SK-N-SH treated with all-trans-retinoic acid at 6 μM for 48 hours (cell line): ENCODE results near the gene CCDC17.

Source experiments
- ATAC-seq: fragments of 200-7000 bp; cut with Tn5 transposase; 3 replicates; pipeline ENCODE4 v1.9.1; 2020; ENCODE audit warnings: mild to moderate bottlenecking, moderate library complexity
- ARNTL ChIP-seq: fragments of 450-650 bp; formaldehyde crosslinking; IDR thresholded peaks from 2 replicates; pipeline ENCODE4 v1.5.0; 2020; ENCODE audit warnings: low read depth, mild to moderate bottlenecking, moderate library complexity, borderline replicate concordance
- CSDC2 ChIP-seq: fragments of 250-450 bp; sonication (Bioruptor Pico); IDR thresholded peaks from 2 replicates; pipeline ENCODE4 v1.5.0; 2020; ENCODE audit warnings: mild to moderate bottlenecking, moderate library complexity
- ESRRG ChIP-seq: fragments of 250-450 bp; sonication (Bioruptor Pico); IDR thresholded peaks from 2 replicates; pipeline ENCODE4 v1.6.1; 2021; ENCODE audit warnings: mild to moderate bottlenecking
- GLIS3 ChIP-seq: fragments of 250-450 bp; sonication (Bioruptor Pico); IDR thresholded peaks from 2 replicates; pipeline ENCODE4 v1.5.0; 2020; ENCODE audit warnings: mild to moderate bottlenecking, moderate library complexity
- ISL1 ChIP-seq: fragments of 250-450 bp; sonication (Bioruptor Pico); IDR thresholded peaks from 2 replicates; pipeline ENCODE4 v2.1.2; 2022; ENCODE audit warnings: mild to moderate bottlenecking, moderate library complexity
- OSR1 ChIP-seq: fragments of 250-450 bp; sonication (Bioruptor Pico); IDR thresholded peaks from 2 replicates; pipeline ENCODE4 v1.8.0; 2022; ENCODE audit warnings: moderate library complexity, mild to moderate bottlenecking, inconsistent platforms
- PPARA ChIP-seq: fragments of 250-450 bp; sonication (Bioruptor Pico); IDR thresholded peaks from 2 replicates; pipeline ENCODE4 v1.5.0; 2020; ENCODE audit warnings: mild to moderate bottlenecking, borderline replicate concordance
- RARB ChIP-seq: fragments of 250-450 bp; sonication (Bioruptor Pico); IDR thresholded peaks from 2 replicates; pipeline ENCODE4 v1.8.0; 2021; ENCODE audit warnings: mild to moderate bottlenecking, moderate library complexity
- SNAI2 ChIP-seq: fragments of 250-450 bp; sonication (Bioruptor Pico); IDR thresholded peaks from 2 replicates; pipeline ENCODE4 v1.5.0; 2020; ENCODE audit warnings: mild to moderate bottlenecking, moderate library complexity
- TCF4 ChIP-seq: fragments of 250-450 bp; sonication (Bioruptor Pico); IDR thresholded peaks from 2 replicates; pipeline ENCODE4 v1.8.0; 2021; ENCODE audit warnings: mild to moderate bottlenecking, moderate library complexity, borderline replicate concordance
- TOX ChIP-seq: fragments of 250-450 bp; sonication (Bioruptor Pico); IDR thresholded peaks from 2 replicates; pipeline ENCODE4 v1.8.0; 2021; ENCODE audit warnings: mild to moderate bottlenecking, moderate library complexity, borderline replicate concordance
- ZC3H10 ChIP-seq: fragments of 250-450 bp; sonication (Bioruptor Pico); IDR thresholded peaks from 2 replicates; pipeline ENCODE4 v1.5.1; 2021; ENCODE audit warnings: mild to moderate bottlenecking, moderate library complexity
- ZFP3 ChIP-seq: fragments of 250-450 bp; sonication (Bioruptor Pico); IDR thresholded peaks from 2 replicates; pipeline ENCODE4 v1.5.0; 2020; ENCODE audit warnings: mild to moderate bottlenecking, moderate library complexity
- ZFP30 ChIP-seq: fragments of 450-650 bp; formaldehyde crosslinking; IDR thresholded peaks from 2 replicates; pipeline ENCODE4 v1.5.0; 2022; ENCODE audit warnings: mild to moderate bottlenecking, moderate library complexity
- ZNF565 ChIP-seq: fragments of 450-650 bp; formaldehyde crosslinking; conservative IDR thresholded peaks from 2 replicates; pipeline ENCODE4 v1.5.0; 2020; ENCODE audit warnings: low read depth, mild to moderate bottlenecking, moderate library complexity
- ZNF70 ChIP-seq: fragments of 450-650 bp; formaldehyde crosslinking; IDR thresholded peaks from 2 replicates; pipeline ENCODE4 v1.5.0; 2020; ENCODE audit warnings: mild to moderate bottlenecking, moderate library complexity
- ZNF8 ChIP-seq: fragments of 450-650 bp; formaldehyde crosslinking; IDR thresholded peaks from 2 replicates; pipeline ENCODE4 v1.5.0; 2020; ENCODE audit warnings: mild to moderate bottlenecking, moderate library complexity
- TF ChIP-seq, protein P1 (sequence below): fragments of 250-450 bp; sonication (Bioruptor Pico); IDR thresholded peaks from 2 replicates; pipeline ENCODE4 v1.5.1; 2021; ENCODE audit warnings: mild to moderate bottlenecking, moderate library complexity
- TF ChIP-seq, protein P2 (sequence below): fragments of 250-450 bp; sonication (Bioruptor Pico); IDR thresholded peaks from 2 replicates; pipeline ENCODE4 v1.8.0; 2021; ENCODE audit warnings: low read depth, mild to moderate bottlenecking, moderate library complexity, borderline replicate concordance
- TF ChIP-seq, protein P3 (sequence below): fragments of 250-450 bp; sonication (Bioruptor Pico); IDR thresholded peaks from 2 replicates; pipeline ENCODE4 v1.8.0; 2020; ENCODE audit warnings: mild to moderate bottlenecking, moderate library complexity, borderline replicate concordance
- TF ChIP-seq, protein P4 (sequence below): fragments of 250-450 bp; sonication (Bioruptor Pico); IDR thresholded peaks from 2 replicates; pipeline ENCODE4 v1.5.1; 2020; ENCODE audit warnings: low read depth, mild to moderate bottlenecking, moderate library complexity
- TF ChIP-seq, protein P5 (sequence below): fragments of 250-450 bp; sonication (Bioruptor Pico); IDR thresholded peaks from 2 replicates; pipeline ENCODE4 v1.5.0; 2020; ENCODE audit warnings: mild to moderate bottlenecking, moderate library complexity

CCDC17 gene

DNA sequence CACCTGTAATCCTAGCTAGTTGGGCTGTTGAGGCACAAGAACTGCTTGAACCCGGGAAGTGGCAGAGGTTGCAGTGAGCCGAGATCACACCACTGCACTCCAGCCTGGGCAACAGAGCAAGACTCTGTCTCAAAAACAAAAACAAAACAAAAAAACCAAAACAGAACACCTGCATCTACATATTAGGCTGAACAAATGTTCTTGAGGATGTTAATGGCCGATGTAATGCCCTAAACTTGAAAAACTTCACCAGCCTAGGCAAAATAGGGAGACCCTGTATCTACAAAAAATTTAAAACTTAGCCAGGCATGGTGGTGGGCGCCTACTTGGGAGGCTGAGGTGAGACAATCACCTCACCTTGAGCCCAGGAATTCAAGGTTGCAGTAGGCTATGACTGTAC is 44.7 kb upstream of the CCDC17 start:
- TF ChIP-seq ZC3H10 (CRISPR knock-in tag) (no peak), GLIS3 (no peak), ZNF8 (CRISPR knock-in tag) (no peak), ZFP30 (no peak), TOX (CRISPR knock-in tag) (no peak), ZNF70 (CRISPR knock-in tag) (no peak), PPARA (CRISPR knock-in tag) (no peak)
- ATAC-seq = no peak

DNA sequence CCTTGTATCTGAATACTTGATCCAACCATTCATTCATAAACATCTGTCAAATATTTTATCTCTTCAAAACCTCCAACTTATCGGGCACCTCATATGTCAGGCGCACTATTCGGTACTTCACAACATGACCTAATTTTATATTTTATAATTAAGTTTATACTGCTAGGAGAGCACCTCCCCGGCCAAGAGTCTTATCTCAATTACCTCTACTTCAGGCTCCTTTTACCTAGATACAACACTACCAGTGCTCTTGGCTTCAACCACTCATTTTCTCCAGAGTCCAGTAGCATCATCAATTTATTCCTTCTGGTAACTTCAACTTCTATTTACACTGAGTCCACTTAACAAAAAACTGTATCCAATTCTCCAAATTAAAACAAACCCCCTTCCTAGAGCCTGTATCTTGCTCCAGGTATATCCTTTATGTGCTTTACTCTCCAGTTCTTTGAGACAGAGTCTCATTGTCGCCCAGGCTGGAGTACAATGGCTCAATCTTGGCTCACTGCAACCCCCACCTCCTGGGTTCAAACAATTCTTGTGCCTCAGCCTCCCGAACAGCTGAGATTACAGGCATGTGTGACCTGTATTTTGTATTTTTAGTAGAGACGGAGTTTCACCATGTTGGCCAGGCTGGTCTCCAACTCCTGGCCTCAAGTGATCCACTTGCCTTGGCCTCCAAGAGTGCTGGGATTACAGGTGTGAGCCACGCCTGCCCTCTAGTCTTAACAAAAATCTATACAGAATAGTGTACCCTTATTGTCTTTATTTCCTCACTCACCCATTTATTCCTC is 43.7 kb upstream of the CCDC17 start:
- no peak for ATAC-seq
- no peak for TF ChIP-seq OSR1 (CRISPR knock-in tag)
- no peak for TF ChIP-seq ZNF8 (CRISPR knock-in tag)
- TF ChIP-seq ZFP30 = no peak
- TF ChIP-seq, protein P1, sequence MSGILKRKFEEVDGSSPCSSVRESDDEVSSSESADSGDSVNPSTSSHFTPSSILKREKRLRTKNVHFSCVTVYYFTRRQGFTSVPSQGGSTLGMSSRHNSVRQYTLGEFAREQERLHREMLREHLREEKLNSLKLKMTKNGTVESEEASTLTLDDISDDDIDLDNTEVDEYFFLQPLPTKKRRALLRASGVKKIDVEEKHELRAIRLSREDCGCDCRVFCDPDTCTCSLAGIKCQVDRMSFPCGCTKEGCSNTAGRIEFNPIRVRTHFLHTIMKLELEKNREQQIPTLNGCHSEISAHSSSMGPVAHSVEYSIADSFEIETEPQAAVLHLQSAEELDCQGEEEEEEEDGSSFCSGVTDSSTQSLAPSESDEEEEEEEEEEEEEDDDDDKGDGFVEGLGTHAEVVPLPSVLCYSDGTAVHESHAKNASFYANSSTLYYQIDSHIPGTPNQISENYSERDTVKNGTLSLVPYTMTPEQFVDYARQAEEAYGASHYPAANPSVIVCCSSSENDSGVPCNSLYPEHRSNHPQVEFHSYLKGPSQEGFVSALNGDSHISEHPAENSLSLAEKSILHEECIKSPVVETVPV (CRISPR knock-in tag) = no peak
- TF ChIP-seq ZNF565 (CRISPR knock-in tag) = no peak
- TF ChIP-seq TCF4 (CRISPR knock-in tag) = no peak
- TF ChIP-seq ESRRG (CRISPR knock-in tag) = no peak
- no peak for TF ChIP-seq SNAI2 (CRISPR knock-in tag)
- TF ChIP-seq GLIS3 = no peak
- TF ChIP-seq ISL1 (CRISPR knock-in tag) = no peak
- TF ChIP-seq ZC3H10 (CRISPR knock-in tag) = no peak
- TF ChIP-seq, protein P2, sequence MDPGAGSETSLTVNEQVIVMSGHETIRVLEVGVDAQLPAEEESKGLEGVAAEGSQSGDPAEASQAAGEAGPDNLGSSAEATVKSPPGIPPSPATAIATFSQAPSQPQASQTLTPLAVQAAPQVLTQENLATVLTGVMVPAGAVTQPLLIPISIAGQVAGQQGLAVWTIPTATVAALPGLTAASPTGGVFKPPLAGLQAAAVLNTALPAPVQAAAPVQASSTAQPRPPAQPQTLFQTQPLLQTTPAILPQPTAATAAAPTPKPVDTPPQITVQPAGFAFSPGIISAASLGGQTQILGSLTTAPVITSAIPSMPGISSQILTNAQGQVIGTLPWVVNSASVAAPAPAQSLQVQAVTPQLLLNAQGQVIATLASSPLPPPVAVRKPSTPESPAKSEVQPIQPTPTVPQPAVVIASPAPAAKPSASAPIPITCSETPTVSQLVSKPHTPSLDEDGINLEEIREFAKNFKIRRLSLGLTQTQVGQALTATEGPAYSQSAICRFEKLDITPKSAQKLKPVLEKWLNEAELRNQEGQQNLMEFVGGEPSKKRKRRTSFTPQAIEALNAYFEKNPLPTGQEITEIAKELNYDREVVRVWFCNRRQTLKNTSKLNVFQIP (CRISPR knock-in tag) = no peak
- TF ChIP-seq, protein P3, sequence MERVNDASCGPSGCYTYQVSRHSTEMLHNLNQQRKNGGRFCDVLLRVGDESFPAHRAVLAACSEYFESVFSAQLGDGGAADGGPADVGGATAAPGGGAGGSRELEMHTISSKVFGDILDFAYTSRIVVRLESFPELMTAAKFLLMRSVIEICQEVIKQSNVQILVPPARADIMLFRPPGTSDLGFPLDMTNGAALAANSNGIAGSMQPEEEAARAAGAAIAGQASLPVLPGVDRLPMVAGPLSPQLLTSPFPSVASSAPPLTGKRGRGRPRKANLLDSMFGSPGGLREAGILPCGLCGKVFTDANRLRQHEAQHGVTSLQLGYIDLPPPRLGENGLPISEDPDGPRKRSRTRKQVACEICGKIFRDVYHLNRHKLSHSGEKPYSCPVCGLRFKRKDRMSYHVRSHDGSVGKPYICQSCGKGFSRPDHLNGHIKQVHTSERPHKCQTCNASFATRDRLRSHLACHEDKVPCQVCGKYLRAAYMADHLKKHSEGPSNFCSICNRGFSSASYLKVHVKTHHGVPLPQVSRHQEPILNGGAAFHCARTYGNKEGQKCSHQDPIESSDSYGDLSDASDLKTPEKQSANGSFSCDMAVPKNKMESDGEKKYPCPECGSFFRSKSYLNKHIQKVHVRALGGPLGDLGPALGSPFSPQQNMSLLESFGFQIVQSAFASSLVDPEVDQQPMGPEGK (CRISPR knock-in tag) = no peak
- TF ChIP-seq CSDC2 (CRISPR knock-in tag) = no peak
- TF ChIP-seq RARB (CRISPR knock-in tag) = no peak
- TF ChIP-seq PPARA (CRISPR knock-in tag) = no peak
- TF ChIP-seq, protein P4, sequence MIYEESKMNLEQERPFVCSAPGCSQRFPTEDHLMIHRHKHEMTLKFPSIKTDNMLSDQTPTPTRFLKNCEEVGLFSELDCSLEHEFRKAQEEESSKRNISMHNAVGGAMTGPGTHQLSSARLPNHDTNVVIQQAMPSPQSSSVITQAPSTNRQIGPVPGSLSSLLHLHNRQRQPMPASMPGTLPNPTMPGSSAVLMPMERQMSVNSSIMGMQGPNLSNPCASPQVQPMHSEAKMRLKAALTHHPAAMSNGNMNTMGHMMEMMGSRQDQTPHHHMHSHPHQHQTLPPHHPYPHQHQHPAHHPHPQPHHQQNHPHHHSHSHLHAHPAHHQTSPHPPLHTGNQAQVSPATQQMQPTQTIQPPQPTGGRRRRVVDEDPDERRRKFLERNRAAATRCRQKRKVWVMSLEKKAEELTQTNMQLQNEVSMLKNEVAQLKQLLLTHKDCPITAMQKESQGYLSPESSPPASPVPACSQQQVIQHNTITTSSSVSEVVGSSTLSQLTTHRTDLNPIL (CRISPR knock-in tag) = no peak
- no peak for TF ChIP-seq ZFP3 (CRISPR knock-in tag)
- TF ChIP-seq, protein P5, sequence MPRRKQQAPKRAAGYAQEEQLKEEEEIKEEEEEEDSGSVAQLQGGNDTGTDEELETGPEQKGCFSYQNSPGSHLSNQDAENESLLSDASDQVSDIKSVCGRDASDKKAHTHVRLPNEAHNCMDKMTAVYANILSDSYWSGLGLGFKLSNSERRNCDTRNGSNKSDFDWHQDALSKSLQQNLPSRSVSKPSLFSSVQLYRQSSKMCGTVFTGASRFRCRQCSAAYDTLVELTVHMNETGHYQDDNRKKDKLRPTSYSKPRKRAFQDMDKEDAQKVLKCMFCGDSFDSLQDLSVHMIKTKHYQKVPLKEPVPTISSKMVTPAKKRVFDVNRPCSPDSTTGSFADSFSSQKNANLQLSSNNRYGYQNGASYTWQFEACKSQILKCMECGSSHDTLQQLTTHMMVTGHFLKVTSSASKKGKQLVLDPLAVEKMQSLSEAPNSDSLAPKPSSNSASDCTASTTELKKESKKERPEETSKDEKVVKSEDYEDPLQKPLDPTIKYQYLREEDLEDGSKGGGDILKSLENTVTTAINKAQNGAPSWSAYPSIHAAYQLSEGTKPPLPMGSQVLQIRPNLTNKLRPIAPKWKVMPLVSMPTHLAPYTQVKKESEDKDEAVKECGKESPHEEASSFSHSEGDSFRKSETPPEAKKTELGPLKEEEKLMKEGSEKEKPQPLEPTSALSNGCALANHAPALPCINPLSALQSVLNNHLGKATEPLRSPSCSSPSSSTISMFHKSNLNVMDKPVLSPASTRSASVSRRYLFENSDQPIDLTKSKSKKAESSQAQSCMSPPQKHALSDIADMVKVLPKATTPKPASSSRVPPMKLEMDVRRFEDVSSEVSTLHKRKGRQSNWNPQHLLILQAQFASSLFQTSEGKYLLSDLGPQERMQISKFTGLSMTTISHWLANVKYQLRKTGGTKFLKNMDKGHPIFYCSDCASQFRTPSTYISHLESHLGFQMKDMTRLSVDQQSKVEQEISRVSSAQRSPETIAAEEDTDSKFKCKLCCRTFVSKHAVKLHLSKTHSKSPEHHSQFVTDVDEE (CRISPR knock-in tag) = no peak
- no peak for TF ChIP-seq ARNTL (CRISPR knock-in tag)
